DND-41 (cell line): ENCODE results near the gene ANKS1B.

Experiments
- ATAC-seq: fragments of 200-7000 bp; cut with Tn5 transposase; 3 replicates; pipeline ENCODE4 v1.9.1; 2021; ENCODE audit warnings: low read depth; ENCODE audit not compliant: insufficient read depth
- DNase-seq: peaks from one replicate; pipeline ENCODE4 v3.0.0-alpha.2; 2020
- H2AFZ ChIP-seq: 2 replicates; pipeline ENCODE4 v1.6.0; 2012; ENCODE audit warnings: low read depth, low read length
- H3K27ac ChIP-seq: 2 replicates; pipeline ENCODE4 v1.5.1; 2012; ENCODE audit warnings: low read length, inconsistent platforms
- H3K27me3 ChIP-seq: fragments of 200-600 bp; sonication (generic); 2 replicates; pipeline ENCODE4 v1.6.0; 2012; ENCODE audit warnings: low read length, mild to moderate bottlenecking, inconsistent platforms; ENCODE audit not compliant: insufficient read depth, poor library complexity
- H3K36me3 ChIP-seq: 2 replicates; pipeline ENCODE4 v1.5.1; 2012; ENCODE audit warnings: low read length, inconsistent platforms; ENCODE audit not compliant: insufficient read depth
- H3K4me1 ChIP-seq: 2 replicates; pipeline ENCODE4 v1.5.1; 2012; ENCODE audit warnings: mild to moderate bottlenecking, low read length; ENCODE audit not compliant: insufficient read depth
- H3K4me2 ChIP-seq: 2 replicates; pipeline ENCODE4 v1.6.0; 2012; ENCODE audit warnings: mild to moderate bottlenecking, moderate library complexity, low read length, inconsistent platforms; ENCODE audit not compliant: insufficient read depth
- H3K4me3 ChIP-seq, 2 experiments: fragments of 200-600 bp in 1 of 2; shearing (Covaris generic) in 1 of 2; 2 replicates each; pipeline ENCODE4 v1.5.1; 2012 to 2016; ENCODE audit warnings: inconsistent platforms in 2 of 2, low read length in 2 of 2, mild to moderate bottlenecking in 2 of 2, low read depth in 1 of 2, moderate library complexity in 1 of 2
- H3K79me2 ChIP-seq: 2 replicates; pipeline ENCODE4 v1.6.0; 2012; ENCODE audit warnings: low read length, inconsistent platforms; ENCODE audit not compliant: insufficient read depth
- H3K9ac ChIP-seq: 2 replicates; pipeline ENCODE4 v1.6.0; 2012; ENCODE audit warnings: low read depth, mild to moderate bottlenecking, inconsistent platforms, low read length, moderate library complexity
- H3K9me3 ChIP-seq: 2 replicates; pipeline ENCODE4 v1.5.1; 2012; ENCODE audit warnings: low read length, moderate library complexity, mild to moderate bottlenecking, inconsistent platforms; ENCODE audit not compliant: insufficient read depth, severe bottlenecking
- H4K20me1 ChIP-seq: 2 replicates; pipeline ENCODE4 v1.6.0; 2012; ENCODE audit warnings: low read length; ENCODE audit not compliant: insufficient read depth
- CTCF ChIP-seq: IDR thresholded peaks from 2 replicates; pipeline ENCODE4 v1.5.1; 2012; ENCODE audit warnings: borderline replicate concordance, low read length, moderate library complexity, mild to moderate bottlenecking; ENCODE audit not compliant: poor library complexity, severe bottlenecking; ENCODE audit errors: extremely low read depth
- EZH2 ChIP-seq: IDR thresholded peaks from 3 replicates; pipeline ENCODE4 v1.6.1; 2012; ENCODE audit warnings: borderline replicate concordance, low read depth, mild to moderate bottlenecking, moderate library complexity, low read length, inconsistent platforms; ENCODE audit not compliant: severe bottlenecking

ANKS1B gene

GRCh38 chr12:99128246-99128802, 856.4 kb downstream of the ANKS1B start:
- no peak overlapping the region for H2AFZ ChIP-seq
- no peak overlapping the region for H3K27ac ChIP-seq
- no peak overlapping the region for H3K9ac ChIP-seq
- no peaks in the 10 kb centered on the region for H3K9me3 ChIP-seq
- DNase-seq (no peak), ATAC-seq (no peak)
- H3K36me3 ChIP-seq = no peaks in the 10 kb centered on the region
- no peak overlapping the region for H3K4me3 ChIP-seq
- no peak overlapping the region for H3K4me2 ChIP-seq
- H3K4me1 ChIP-seq = no peaks in the 10 kb centered on the region
- no peaks in the 10 kb centered on the region for H3K27me3 ChIP-seq
- H4K20me1 ChIP-seq = no peaks in the 10 kb centered on the region
- H3K79me2 ChIP-seq = no peaks in the 10 kb centered on the region
- no peak for TF ChIP-seq EZH2
- TF ChIP-seq CTCF = no peak

GRCh38 chr12:99122959-99123358, 861.8 kb downstream of the ANKS1B start:
- Histone ChIP-seq H3K27ac (no peak overlapping the region), H4K20me1 (no peaks in the 10 kb centered on the region), H3K27me3 (no peaks in the 10 kb centered on the region), H2AFZ (no peak overlapping the region), H3K4me3 (no peak overlapping the region), H3K4me2 (no peak overlapping the region), H3K9ac (no peak overlapping the region), H3K4me1 (no peaks in the 10 kb centered on the region), H3K9me3 (no peaks in the 10 kb centered on the region), H3K79me2 (no peaks in the 10 kb centered on the region), H3K36me3 (no peaks in the 10 kb centered on the region)
- ATAC-seq = no peak
- TF ChIP-seq EZH2 (no peak), CTCF (no peak)
- DNase-seq = no peak

- Histone ChIP-seq H3K4me2 (no peak overlapping the region), H3K79me2 (no peaks in the 10 kb centered on the region), H3K9ac (no peak overlapping the region), H2AFZ (no peak overlapping the region), H3K4me3 (no peak overlapping the region), H3K4me1 (no peaks in the 10 kb centered on the region), H4K20me1 (no peaks in the 10 kb centered on the region), H3K36me3 (no peaks in the 10 kb centered on the region), H3K9me3 (no peaks in the 10 kb centered on the region), H3K27me3 (no peaks in the 10 kb centered on the region), H3K27ac (no peak overlapping the region)
- TF ChIP-seq EZH2 = no peak
- no peak for TF ChIP-seq CTCF
- no peak for DNase-seq
- ATAC-seq = no peak
Observed at GRCh38 chr12:99122496-99122895, 862.2 kb downstream of the ANKS1B start.

GRCh38 chr12:99121546-99121945, 863.2 kb downstream of the ANKS1B start:
- no peak for DNase-seq

More at GRCh38 chr12:99121546-99121945, 863.2 kb downstream of the ANKS1B start:
- no peaks in the 10 kb centered on the region for H3K4me1 ChIP-seq
- no peaks in the 10 kb centered on the region for H4K20me1 ChIP-seq
- no peak overlapping the region for H3K27ac ChIP-seq
- TF ChIP-seq EZH2 = no peak
- TF ChIP-seq CTCF = no peak
- H3K4me2 ChIP-seq = no peak overlapping the region
- no peak overlapping the region for H3K4me3 ChIP-seq
- H3K27me3 ChIP-seq = no peaks in the 10 kb centered on the region
- H2AFZ ChIP-seq = no peak overlapping the region
- no peak for ATAC-seq
- H3K9ac ChIP-seq = no peak overlapping the region
- H3K79me2 ChIP-seq = no peaks in the 10 kb centered on the region
- H3K36me3 ChIP-seq = no peaks in the 10 kb centered on the region
- H3K9me3 ChIP-seq = no peaks in the 10 kb centered on the region
